ENCODE results near the gene PLCB1. TPM values are rescaled to one million over a fixed set of nuclear protein-coding genes. Genes with fewer than 3 reads are reported as not detected.
A peak's percentile ranks its signal among the peaks of the same experiment; 100 is the strongest.
"Not testable (repeated sequence)": the region's sequence is repeated elsewhere in the genome, so short reads cannot be mapped to it uniquely, and the experiment has no call there.

The PLCB1 gene
- total RNA-seq, 1 donor, result 20.7 TPM

GRCh38 chr20:8844179-8844578 lies 712.1 kb downstream of the PLCB1 start:
- no peak for DNase-seq (ENCODE audit: low read depth in 2 of 3, low spot score in 2 of 3)

GRCh38 chr20:8849990-8850389 lies 717.9 kb downstream of the PLCB1 start:
- no peak for DNase-seq (ENCODE audit: low read depth in 2 of 3, low spot score in 2 of 3)

- DNase-seq (ENCODE audit: low read depth in 2 of 3, low spot score in 2 of 3), result no peak
Measured at GRCh38 chr20:8851446-8851845, 719.4 kb downstream of the PLCB1 start.

- DNase-seq (ENCODE audit: low read depth in 2 of 3, low spot score in 2 of 3), result not testable (repeated sequence)
Measured at GRCh38 chr20:8851919-8852318, 719.9 kb downstream of the PLCB1 start.

- DNase-seq (ENCODE audit: low read depth in 2 of 3, low spot score in 2 of 3), result not testable (repeated sequence)
Measured at GRCh38 chr20:8853211-8853610, 721.1 kb downstream of the PLCB1 start.

- DNase-seq (ENCODE audit: low read depth in 2 of 3, low spot score in 2 of 3), result peak in 2 of 3 donors; percentile 66 to 80
Measured at GRCh38 chr20:8853805-8854338, 721.8 kb downstream of the PLCB1 start.

- DNase-seq (ENCODE audit: low read depth in 2 of 3, low spot score in 2 of 3), result no peak
Measured at GRCh38 chr20:8854571-8854970, 722.5 kb downstream of the PLCB1 start.

GRCh38 chr20:8855315-8855714 lies 723.2 kb downstream of the PLCB1 start:
- DNase-seq (ENCODE audit: low read depth in 2 of 3, low spot score in 2 of 3), result no peak

- DNase-seq (ENCODE audit: low read depth in 2 of 3, low spot score in 2 of 3), result no peak
Measured at GRCh38 chr20:8856668-8857067, 724.6 kb downstream of the PLCB1 start.

GRCh38 chr20:8858181-8858787 lies 726.2 kb downstream of the PLCB1 start:
- no peak for DNase-seq (ENCODE audit: low read depth in 2 of 3, low spot score in 2 of 3)

GRCh38 chr20:8860011-8860495 lies 728.0 kb downstream of the PLCB1 start:
- no peak for DNase-seq (ENCODE audit: low read depth in 2 of 3, low spot score in 2 of 3)

- DNase-seq (ENCODE audit: low read depth in 2 of 3, low spot score in 2 of 3), result no peak
Measured at GRCh38 chr20:8862092-8862491, 730.0 kb downstream of the PLCB1 start.

GRCh38 chr20:8865636-8866035 lies 733.6 kb downstream of the PLCB1 start:
- DNase-seq (ENCODE audit: low read depth in 2 of 3, low spot score in 2 of 3), result no peak

GRCh38 chr20:8867038-8867740 lies 735.1 kb downstream of the PLCB1 start:
- no peak for DNase-seq (ENCODE audit: low read depth in 2 of 3, low spot score in 2 of 3)

- no peak for DNase-seq (ENCODE audit: low read depth in 2 of 3, low spot score in 2 of 3)
Measured at GRCh38 chr20:8870652-8871051, 738.6 kb downstream of the PLCB1 start.

- peak in 1 of 3 donors; percentile 4 for DNase-seq (ENCODE audit: low read depth in 2 of 3, low spot score in 2 of 3)
Measured at GRCh38 chr20:8874437-8874836, 742.4 kb downstream of the PLCB1 start.

- no peak for DNase-seq (ENCODE audit: low read depth in 2 of 3, low spot score in 2 of 3)
Measured at GRCh38 chr20:8875586-8875985, 743.5 kb downstream of the PLCB1 start.

GRCh38 chr20:8876366-8876765 lies 744.3 kb downstream of the PLCB1 start:
- no peak for DNase-seq (ENCODE audit: low read depth in 2 of 3, low spot score in 2 of 3)

GRCh38 chr20:8877294-8877693 lies 745.2 kb downstream of the PLCB1 start:
- DNase-seq (ENCODE audit: low read depth in 2 of 3, low spot score in 2 of 3), result no peak

GRCh38 chr20:8879669-8880068 lies 747.6 kb downstream of the PLCB1 start:
- DNase-seq (ENCODE audit: low read depth in 2 of 3, low spot score in 2 of 3), result no peak

GRCh38 chr20:8880085-8880853 lies 748.2 kb downstream of the PLCB1 start:
- no peak for DNase-seq (ENCODE audit: low read depth in 2 of 3, low spot score in 2 of 3)

All from hematopoietic multipotent progenitor cell (in vitro differentiated cells).